GM10266 (cell line): ENCODE measurements around the gene STT3A.

ENCODE experiments used
- DNase-seq: peaks from one replicate; pipeline ENCODE4 v3.0.0; 2012; ENCODE audit errors: extremely low spot score
- CTCF ChIP-seq: IDR thresholded peaks from 2 replicates; pipeline ENCODE4 v1.5.1; 2012; ENCODE audit warnings: mild to moderate bottlenecking, low read depth; ENCODE audit not compliant: control insufficient read depth, insufficient read depth; ENCODE audit errors: missing control alignments

STT3A gene

DNA sequence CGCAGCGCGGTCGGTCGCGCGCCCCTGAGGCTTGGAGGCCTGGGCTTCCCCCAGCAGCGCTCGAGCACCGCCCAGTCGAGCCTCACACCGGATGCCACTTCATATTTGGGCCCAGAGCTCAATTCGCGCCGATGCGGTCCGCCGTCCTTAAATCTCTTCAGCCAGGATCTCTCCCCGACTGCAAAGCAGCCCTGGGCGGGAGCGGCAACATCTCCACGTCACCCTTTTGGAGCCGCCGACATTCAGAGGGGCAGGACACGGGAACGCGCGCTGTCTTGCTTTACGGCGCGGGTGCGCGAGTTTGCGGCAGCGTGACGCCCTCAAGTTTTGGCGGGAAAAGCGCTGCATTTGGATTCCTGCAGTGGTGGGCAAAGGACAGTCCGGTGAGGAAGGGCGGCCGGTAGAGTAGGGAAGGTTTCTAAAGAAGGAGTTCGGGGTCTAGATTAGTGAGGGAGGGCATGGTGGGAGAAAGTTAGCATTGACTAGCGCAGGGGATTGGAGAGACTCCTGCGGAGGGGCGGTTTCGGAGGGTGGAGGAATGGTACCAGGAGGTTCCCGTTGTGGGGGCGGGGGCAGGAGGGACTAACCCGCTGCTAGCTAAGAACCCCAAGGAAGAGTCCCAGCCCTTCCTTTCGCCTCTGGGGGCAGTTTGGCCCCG lies 33.1 kb downstream of the STT3A start:
- TF ChIP-seq CTCF, result peak; percentile 0
- DNase-seq, result peak; percentile 76

GRCh38 chr11:125626288-125626950 lies 33.8 kb downstream of the STT3A start:
- peak; percentile 48 for DNase-seq
- TF ChIP-seq CTCF, result peak; percentile 45

GRCh38 chr11:125627236-125627910 lies 34.7 kb downstream of the STT3A start:
- DNase-seq, result no peak
- TF ChIP-seq CTCF, result no peak

GRCh38 chr11:125637840-125638239 lies 45.2 kb downstream of the STT3A start:
- no peak for DNase-seq
- TF ChIP-seq CTCF, result no peak

- no peak for DNase-seq
- TF ChIP-seq CTCF, result no peak
Observed at GRCh38 chr11:125638315-125638714, 45.7 kb downstream of the STT3A start.

DNA sequence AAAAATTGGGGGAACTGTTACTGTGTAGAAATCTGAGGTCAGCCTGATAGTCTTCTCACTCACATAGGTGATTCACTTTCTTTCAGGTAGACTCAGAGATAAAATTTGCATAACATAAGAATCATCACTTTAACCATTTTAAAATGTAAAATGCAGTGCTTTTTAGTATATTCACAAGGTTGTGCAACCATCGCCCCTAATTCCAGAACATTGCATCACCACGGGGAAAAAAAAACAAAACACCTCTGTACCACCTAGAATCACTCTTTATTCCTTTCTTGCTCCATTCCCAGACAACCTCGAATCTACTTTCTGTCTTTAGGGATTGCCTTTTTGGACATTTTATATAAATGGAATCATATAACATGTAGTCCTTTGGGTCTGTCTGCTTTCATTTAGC lies 53.2 kb downstream of the STT3A start:
- no peak for DNase-seq
- no peak for TF ChIP-seq CTCF
